ENCODE results near the gene TRIOBP. TPM values are rescaled to one million over a fixed set of nuclear protein-coding genes. Genes with fewer than 3 reads are reported as not detected.
A peak's percentile ranks its signal among the peaks of the same experiment; 100 is the strongest.
"Not testable (repeated sequence)": the region's sequence is repeated elsewhere in the genome, so short reads cannot be mapped to it uniquely, and the experiment has no call there.

Gene TRIOBP
- total RNA-seq, 1 donor from 2014 or later: 40.3 TPM

DNA sequence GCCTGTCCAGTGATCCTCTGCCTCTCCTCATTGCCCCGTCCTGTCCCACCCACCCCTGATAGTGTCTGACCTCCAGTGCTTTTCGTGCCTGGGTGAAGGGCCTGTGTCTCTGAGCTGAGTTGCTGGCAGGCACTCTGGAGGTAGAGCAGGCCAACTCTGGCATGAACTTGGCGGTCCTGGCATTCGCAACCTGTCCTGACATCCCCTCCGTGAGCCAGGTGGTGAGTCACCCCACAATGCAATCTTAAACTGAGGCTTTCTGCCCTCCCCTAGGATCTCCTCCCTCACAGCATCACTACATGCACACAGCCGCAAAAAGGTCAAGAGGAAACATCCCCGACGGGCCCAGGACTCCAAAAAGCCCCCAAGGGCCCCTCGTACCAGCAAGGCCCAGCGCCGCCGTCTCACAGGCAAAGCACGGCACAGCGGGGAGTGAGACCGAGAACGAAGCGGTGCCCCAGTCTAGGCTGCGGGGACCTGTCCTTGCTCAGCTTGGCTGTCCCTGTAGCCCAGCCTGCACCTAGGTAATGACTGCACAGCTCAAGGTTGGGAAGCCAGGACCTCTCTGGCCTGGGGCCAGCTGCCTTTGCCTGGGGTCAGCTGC is 5.8 kb upstream of the TRIOBP start:
- Histone ChIP-seq H3K4me3 (ENCODE audit: low read depth, low read length) (no peak overlapping the region), H3K27me3 (ENCODE audit: control insufficient read depth, insufficient read depth, low read length) (no peaks in the 10 kb centered on the region), H3K36me3 (ENCODE audit: control insufficient read depth, insufficient read depth, low read length) (peaks cover 29% of the 10 kb centered on the region)
- DNase-seq (ENCODE audit: low read depth): peak; percentile 89
- TF ChIP-seq, protein P1, sequence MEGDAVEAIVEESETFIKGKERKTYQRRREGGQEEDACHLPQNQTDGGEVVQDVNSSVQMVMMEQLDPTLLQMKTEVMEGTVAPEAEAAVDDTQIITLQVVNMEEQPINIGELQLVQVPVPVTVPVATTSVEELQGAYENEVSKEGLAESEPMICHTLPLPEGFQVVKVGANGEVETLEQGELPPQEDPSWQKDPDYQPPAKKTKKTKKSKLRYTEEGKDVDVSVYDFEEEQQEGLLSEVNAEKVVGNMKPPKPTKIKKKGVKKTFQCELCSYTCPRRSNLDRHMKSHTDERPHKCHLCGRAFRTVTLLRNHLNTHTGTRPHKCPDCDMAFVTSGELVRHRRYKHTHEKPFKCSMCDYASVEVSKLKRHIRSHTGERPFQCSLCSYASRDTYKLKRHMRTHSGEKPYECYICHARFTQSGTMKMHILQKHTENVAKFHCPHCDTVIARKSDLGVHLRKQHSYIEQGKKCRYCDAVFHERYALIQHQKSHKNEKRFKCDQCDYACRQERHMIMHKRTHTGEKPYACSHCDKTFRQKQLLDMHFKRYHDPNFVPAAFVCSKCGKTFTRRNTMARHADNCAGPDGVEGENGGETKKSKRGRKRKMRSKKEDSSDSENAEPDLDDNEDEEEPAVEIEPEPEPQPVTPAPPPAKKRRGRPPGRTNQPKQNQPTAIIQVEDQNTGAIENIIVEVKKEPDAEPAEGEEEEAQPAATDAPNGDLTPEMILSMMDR (IDR thresholded peaks at IDR 0.05; ENCODE audit: insufficient read depth, low read length, severe bottlenecking): no peak
- FAIRE-seq: peak; percentile 95

- Histone ChIP-seq H3K36me3 (ENCODE audit: control insufficient read depth, insufficient read depth, low read length) (peaks cover 27% of the 10 kb centered on the region), H3K27me3 (ENCODE audit: control insufficient read depth, insufficient read depth, low read length) (no peaks in the 10 kb centered on the region), H3K4me3 (ENCODE audit: low read depth, low read length) (no peak overlapping the region)
- FAIRE-seq: no peak
- no peak for DNase-seq (ENCODE audit: low read depth)
- TF ChIP-seq, protein P1 (IDR thresholded peaks at IDR 0.05; ENCODE audit: insufficient read depth, low read length, severe bottlenecking): no peak
Observed at GRCh38 chr22:37692627-37693285, 4.1 kb upstream of the TRIOBP start.

GRCh38 chr22:37694131-37694530 is 2.7 kb upstream of the TRIOBP start:
- not testable (repeated sequence) for FAIRE-seq; DNase-seq (ENCODE audit: low read depth); H3K27me3 ChIP-seq (ENCODE audit: control insufficient read depth, insufficient read depth, low read length); H3K4me3 ChIP-seq (ENCODE audit: low read depth, low read length)
- H3K36me3 ChIP-seq (ENCODE audit: control insufficient read depth, insufficient read depth, low read length): peaks cover 20% of the 10 kb centered on the region

GRCh38 chr22:37696260-37696656 is 590 bp upstream of the TRIOBP start:
- H3K27me3 ChIP-seq (ENCODE audit: control insufficient read depth, insufficient read depth, low read length); DNase-seq (ENCODE audit: low read depth); H3K4me3 ChIP-seq (ENCODE audit: low read depth, low read length); FAIRE-seq: not testable (repeated sequence)
- H3K36me3 ChIP-seq (ENCODE audit: control insufficient read depth, insufficient read depth, low read length): peaks cover 18% of the 10 kb centered on the region

DNA sequence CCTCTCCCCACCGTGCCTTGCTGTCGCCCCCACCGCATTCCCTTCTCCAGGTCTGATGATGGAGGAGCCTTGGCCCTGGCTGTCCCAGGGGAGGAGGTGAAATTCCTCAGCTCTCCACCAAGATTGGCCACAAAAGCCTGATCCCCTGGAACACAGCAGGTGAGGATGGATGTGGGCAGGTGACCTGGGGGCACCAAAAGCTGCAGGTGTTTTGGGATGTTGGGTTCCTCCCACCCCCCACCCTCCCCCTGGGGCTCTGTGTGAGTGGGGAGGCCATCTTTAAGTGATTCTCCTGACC is 639 bp downstream of the TRIOBP start:
- Histone ChIP-seq H3K36me3 (ENCODE audit: control insufficient read depth, insufficient read depth, low read length) (peaks cover 10% of the 10 kb centered on the region), H3K4me3 (ENCODE audit: low read depth, low read length) (no peak overlapping the region), H3K27me3 (ENCODE audit: control insufficient read depth, insufficient read depth, low read length) (no peaks in the 10 kb centered on the region)
- FAIRE-seq (no peak), DNase-seq (ENCODE audit: low read depth) (no peak)
- TF ChIP-seq, protein P1 (IDR thresholded peaks at IDR 0.05; ENCODE audit: insufficient read depth, low read length, severe bottlenecking): no peak

- H3K4me3 ChIP-seq (ENCODE audit: low read depth, low read length): no peak overlapping the region
- no peaks in the 10 kb centered on the region for H3K36me3 ChIP-seq (ENCODE audit: control insufficient read depth, insufficient read depth, low read length)
- H3K27me3 ChIP-seq (ENCODE audit: control insufficient read depth, insufficient read depth, low read length): no peaks in the 10 kb centered on the region
- FAIRE-seq (no peak), DNase-seq (ENCODE audit: low read depth) (no peak)
- TF ChIP-seq, protein P1 (IDR thresholded peaks at IDR 0.05; ENCODE audit: insufficient read depth, low read length, severe bottlenecking): no peak
Observed at GRCh38 chr22:37701141-37701786, 4.4 kb downstream of the TRIOBP start.

Data from bronchial epithelial cell (primary cell).